Lung (tissue), 12 donors: ENCODE data around the gene CCDC6. TPM values are rescaled to one million over a fixed set of nuclear protein-coding genes. Genes with fewer than 3 reads are reported as not detected.

ENCODE experiments used
- ATAC-seq: fragments of 200-7000 bp; cut with Tn5 transposase; one replicate; pipeline ENCODE4 v1.9.1; 2020; ENCODE audit warnings: moderate number of reproducible peaks; ENCODE audit not compliant: insufficient read depth, low FRiP score
- DNase-seq, 3 donors: peaks; one replicate each; pipeline ENCODE4 v3.0.0-alpha.2; 2013 to 2017
- H3K27ac ChIP-seq, 2 donors: one replicate each; pipeline ENCODE4 v1.5.1; 2013; ENCODE audit warnings: mild to moderate bottlenecking in 2 of 2, moderate library complexity in 2 of 2, control low read depth in 1 of 2, inconsistent platforms in 1 of 2, low read depth in 1 of 2, low read length in 1 of 2
- H3K27me3 ChIP-seq, 3 donors: one replicate each; pipeline ENCODE4 v1.5.1; 2013; ENCODE audit warnings: low read length in 2 of 3; ENCODE audit not compliant: control insufficient read depth in 3 of 3, insufficient read depth in 3 of 3
- H3K36me3 ChIP-seq, 4 donors: one replicate each; pipeline ENCODE4 v1.5.1; 2013; ENCODE audit warnings: low read length in 4 of 4, mild to moderate bottlenecking in 1 of 4, moderate library complexity in 1 of 4; ENCODE audit not compliant: control insufficient read depth in 4 of 4, insufficient read depth in 4 of 4
- H3K4me1 ChIP-seq, 5 donors: one replicate each; pipeline ENCODE4 v1.5.1; 2013; ENCODE audit warnings: low read length in 5 of 5, mild to moderate bottlenecking in 2 of 5, moderate library complexity in 1 of 5; ENCODE audit not compliant: control insufficient read depth in 5 of 5, insufficient read depth in 5 of 5
- H3K4me3 ChIP-seq: one replicate; pipeline ENCODE4 v1.5.1; 2013; ENCODE audit warnings: mild to moderate bottlenecking, control low read depth, moderate library complexity
- H3K9ac ChIP-seq, 2 donors: one replicate each; pipeline ENCODE4 v1.5.1; 2013; ENCODE audit warnings: low read length in 2 of 2, control low read depth in 1 of 2; ENCODE audit not compliant: insufficient read depth in 1 of 2
- H3K9me3 ChIP-seq, 4 donors: one replicate each; pipeline ENCODE4 v1.5.1; 2013; ENCODE audit warnings: low read length in 3 of 4, mild to moderate bottlenecking in 1 of 4, moderate library complexity in 1 of 4; ENCODE audit not compliant: control insufficient read depth in 4 of 4, insufficient read depth in 3 of 4
- CTCF ChIP-seq: IDR thresholded peaks from 2 replicates; pipeline ENCODE4 v1.5.1; 2012; ENCODE audit warnings: mild to moderate bottlenecking; ENCODE audit errors: control extremely low read depth, extremely low read depth
- WGBS, 2 donors: extraction: QIAGEN DNeasy Blood & Tissue Kit; methylation state at CpG; one replicate each; pipeline ENCODE4 v1.1.7; 2013; 5-methylcytosine and 5-hydroxymethylcytosine counted together
- polyA plus RNA-seq, 2 donors: library from polyadenylated mRNA; stranded (reverse); fragments of 200-250 nt; gene quantifications; one replicate each; pipeline ENCODE4 v1.2.1, GENCODE V29; 2013
- total RNA-seq, 2 donors: library from RNA; depleted of rRNA in 1 of 2; stranded (reverse); fragments of >200 nt in 1 of 2; gene quantifications; one replicate each; pipeline ENCODE4 v1.2.1, GENCODE V29; 2014 to 2021
- donor health status: control.
- donor health status: control.
- donor health status: Bipolar disorder and iron deficiency.
- donor health status: healthy.
- donor health status: DM: yes; HTN: yes; CAD: no.

CCDC6 gene
- total and polyA plus RNA-seq, 4 donors = 13.2 to 77.2 (median 28.1) TPM

GRCh38 chr10:59910867-59911266 is 4.5 kb upstream of the CCDC6 start:
- peaks cover 0 to 14% (median 3%) of the 10 kb centered on the region in 5 donors for H3K4me1 ChIP-seq
- WGBS, 2 donors = 78 to 82% methylated on average over 5 of the region's 5 CpGs
- no peaks in the 10 kb centered on the region for H3K27me3 ChIP-seq
- no peak overlapping the region for H3K9ac ChIP-seq
- ATAC-seq (no peak), DNase-seq (peak in 1 of 3 donors; percentile 39)
- no peaks in the 10 kb centered on the region for H3K9me3 ChIP-seq
- H3K27ac ChIP-seq = no peak overlapping the region
- H3K4me3 ChIP-seq = no peak overlapping the region
- TF ChIP-seq CTCF = no peak
- no peaks in the 10 kb centered on the region for H3K36me3 ChIP-seq

- Histone ChIP-seq H3K4me3 (no peak overlapping the region), H3K4me1 (peaks cover 2 to 19% (median 6%) of the 10 kb centered on the region in 5 donors), H3K36me3 (no peaks in the 10 kb centered on the region), H3K27me3 (no peaks in the 10 kb centered on the region), H3K9me3 (no peaks in the 10 kb centered on the region), H3K27ac (no peak overlapping the region), H3K9ac (no peak overlapping the region)
- ATAC-seq = no peak
- TF ChIP-seq CTCF = no peak
- no peak for DNase-seq
- WGBS, 2 donors = 47 to 100% methylated on average over 1 of the region's 1 CpG
These were observed 3.5 kb upstream of the CCDC6 start for GRCh38 chr10:59909815-59910214.

- DNase-seq (no peak), ATAC-seq (no peak)
- Histone ChIP-seq H3K27me3 (no peaks in the 10 kb centered on the region), H3K4me3 (no peak overlapping the region), H3K9ac (peak overlapping the region in 1 of 2 donors; percentile 88), H3K4me1 (peaks cover 11 to 28% (median 12%) of the 10 kb centered on the region in 5 donors), H3K9me3 (no peaks in the 10 kb centered on the region), H3K36me3 (no peaks in the 10 kb centered on the region), H3K27ac (no peak overlapping the region)
- no peak for TF ChIP-seq CTCF
- 47 to 59% methylated on average over 4 of the region's 4 CpGs for WGBS, 2 donors
These were observed 2.4 kb upstream of the CCDC6 start for GRCh38 chr10:59908808-59909143.
